A549 (cell line): ENCODE measurements around the gene SNU13.

Experiments used
- CEBPB ChIP-seq, 2 experiments: fragments of >200 bp in 1 of 2; sonication (Bioruptor Twin) in 1 of 2; formaldehyde crosslinking in 1 of 2; IDR thresholded peaks; 2 replicates each; pipeline ENCODE4 v1.6.1; 2012 to 2016
- JUN ChIP-seq, 2 experiments: fragments of >200 bp; sonication (Bioruptor Twin); formaldehyde crosslinking; IDR thresholded peaks; 2 replicates in 1 of 2; 3 replicates in 1 of 2; pipeline ENCODE4 v1.6.1; 2016 to 2017
- TF ChIP-seq, protein P1 (sequence below): fragments of 200-600 bp; sonication (generic); IDR thresholded peaks from 2 replicates; pipeline ENCODE4 v1.6.1; 2016; ENCODE audit warnings: antibody characterized with exemption, mild to moderate bottlenecking, moderate library complexity

DNA sequence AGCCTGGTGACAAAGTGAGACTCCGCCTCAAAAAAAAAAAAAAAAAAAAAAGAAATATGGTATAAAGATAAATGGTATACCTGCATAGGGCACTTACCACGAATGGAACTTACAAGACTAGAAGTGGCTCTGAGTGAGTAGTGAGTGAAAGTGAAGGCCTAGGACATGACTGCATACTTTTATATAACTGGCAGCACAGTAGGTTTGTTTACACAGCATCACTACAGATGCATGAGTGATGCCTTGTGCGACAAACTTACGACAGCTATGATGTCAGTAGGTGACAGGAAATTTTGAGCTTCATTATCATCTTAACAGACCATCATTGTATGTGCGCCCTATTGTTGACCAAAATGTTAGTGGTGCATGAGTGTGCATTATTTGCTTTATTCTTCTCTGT lies 49.9 kb downstream of the SNU13 start:
- no peak for TF ChIP-seq JUN (IDR thresholded peaks at IDR 0.05)
- TF ChIP-seq CEBPB (IDR thresholded peaks at IDR 0.05): no peak
- TF ChIP-seq, protein P1, sequence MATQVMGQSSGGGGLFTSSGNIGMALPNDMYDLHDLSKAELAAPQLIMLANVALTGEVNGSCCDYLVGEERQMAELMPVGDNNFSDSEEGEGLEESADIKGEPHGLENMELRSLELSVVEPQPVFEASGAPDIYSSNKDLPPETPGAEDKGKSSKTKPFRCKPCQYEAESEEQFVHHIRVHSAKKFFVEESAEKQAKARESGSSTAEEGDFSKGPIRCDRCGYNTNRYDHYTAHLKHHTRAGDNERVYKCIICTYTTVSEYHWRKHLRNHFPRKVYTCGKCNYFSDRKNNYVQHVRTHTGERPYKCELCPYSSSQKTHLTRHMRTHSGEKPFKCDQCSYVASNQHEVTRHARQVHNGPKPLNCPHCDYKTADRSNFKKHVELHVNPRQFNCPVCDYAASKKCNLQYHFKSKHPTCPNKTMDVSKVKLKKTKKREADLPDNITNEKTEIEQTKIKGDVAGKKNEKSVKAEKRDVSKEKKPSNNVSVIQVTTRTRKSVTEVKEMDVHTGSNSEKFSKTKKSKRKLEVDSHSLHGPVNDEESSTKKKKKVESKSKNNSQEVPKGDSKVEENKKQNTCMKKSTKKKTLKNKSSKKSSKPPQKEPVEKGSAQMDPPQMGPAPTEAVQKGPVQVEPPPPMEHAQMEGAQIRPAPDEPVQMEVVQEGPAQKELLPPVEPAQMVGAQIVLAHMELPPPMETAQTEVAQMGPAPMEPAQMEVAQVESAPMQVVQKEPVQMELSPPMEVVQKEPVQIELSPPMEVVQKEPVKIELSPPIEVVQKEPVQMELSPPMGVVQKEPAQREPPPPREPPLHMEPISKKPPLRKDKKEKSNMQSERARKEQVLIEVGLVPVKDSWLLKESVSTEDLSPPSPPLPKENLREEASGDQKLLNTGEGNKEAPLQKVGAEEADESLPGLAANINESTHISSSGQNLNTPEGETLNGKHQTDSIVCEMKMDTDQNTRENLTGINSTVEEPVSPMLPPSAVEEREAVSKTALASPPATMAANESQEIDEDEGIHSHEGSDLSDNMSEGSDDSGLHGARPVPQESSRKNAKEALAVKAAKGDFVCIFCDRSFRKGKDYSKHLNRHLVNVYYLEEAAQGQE: no peak
